HG03439 (cell line): ENCODE results near the gene TMEM175.

ENCODE experiments used
- ATAC-seq: cut with Tn5 transposase; IDR thresholded peaks from one replicate; pipeline ENCODE4 v1.9.1; 2021; ENCODE audit warnings: mild to moderate bottlenecking, moderate library complexity; ENCODE audit not compliant: unreplicated experiment

TMEM175 gene

GRCh38 chr4:958314-958665 is 26.0 kb downstream of the TMEM175 start:
- no peak for ATAC-seq

GRCh38 chr4:958696-959337 is 26.6 kb downstream of the TMEM175 start:
- ATAC-seq, result no peak

GRCh38 chr4:959338-960139 is 27.3 kb downstream of the TMEM175 start:
- ATAC-seq, result no peak

GRCh38 chr4:960140-960635 is 27.9 kb downstream of the TMEM175 start:
- ATAC-seq, result no peak

GRCh38 chr4:960636-961350 is 28.5 kb downstream of the TMEM175 start:
- no peak for ATAC-seq

- no peak for ATAC-seq
Measured at GRCh38 chr4:961351-962230, 29.3 kb downstream of the TMEM175 start.

GRCh38 chr4:962231-963208 is 30.3 kb downstream of the TMEM175 start:
- ATAC-seq, result no peak

- no peak for ATAC-seq
Measured at GRCh38 chr4:963276-964225, 31.3 kb downstream of the TMEM175 start.

GRCh38 chr4:964346-965025 is 32.2 kb downstream of the TMEM175 start:
- no peak for ATAC-seq

- ATAC-seq, result no peak
Measured at GRCh38 chr4:965048-965765, 32.9 kb downstream of the TMEM175 start.

GRCh38 chr4:965766-966134 is 33.5 kb downstream of the TMEM175 start:
- no peak for ATAC-seq

- no peak for ATAC-seq
Measured at GRCh38 chr4:966266-967112, 34.2 kb downstream of the TMEM175 start.

GRCh38 chr4:967113-968104 is 35.1 kb downstream of the TMEM175 start:
- ATAC-seq, result no peak

- no peak for ATAC-seq
Measured at GRCh38 chr4:968221-968620, 36.0 kb downstream of the TMEM175 start.
